Memory B cell (primary cell): ENCODE measurements around the gene FAM3C.
"Not testable (repeated sequence)": the region's sequence is repeated elsewhere in the genome, so short reads cannot be mapped to it uniquely, and the experiment has no call there.

Experiments used
- ATAC-seq: fragments of 150-1000 bp; cut with Tn5 transposase; 2 replicates; pipeline ENCODE4 v1.10.0; 2021; ENCODE audit warnings: low read depth, mild to moderate bottlenecking, moderate library complexity
- DNase-seq, 2 donors: peaks; one replicate each; pipeline ENCODE4 v3.0.0; 2022; ENCODE audit warnings: low spot score in 2 of 2
- H3K27ac Mint-ChIP-seq: one replicate; pipeline ENCODE4 v1.8.0; 2022; ENCODE audit warnings: mild to moderate bottlenecking, moderate library complexity, mixed read lengths
- H3K27me3 Mint-ChIP-seq: one replicate; pipeline ENCODE4 v1.8.0; 2022; ENCODE audit warnings: mixed read lengths
- H3K36me3 Mint-ChIP-seq: one replicate; pipeline ENCODE4 v1.8.0; 2022; ENCODE audit warnings: mild to moderate bottlenecking, mixed read lengths
- H3K4me1 Mint-ChIP-seq: one replicate; pipeline ENCODE4 v1.8.0; 2022; ENCODE audit warnings: mixed read lengths
- H3K4me3 Mint-ChIP-seq: one replicate; pipeline ENCODE4 v1.8.0; 2022; ENCODE audit warnings: mild to moderate bottlenecking, moderate library complexity, mixed read lengths
- H3K9me3 Mint-ChIP-seq: one replicate; pipeline ENCODE4 v1.8.0; 2022; ENCODE audit warnings: mixed read lengths

Gene FAM3C, protein sequence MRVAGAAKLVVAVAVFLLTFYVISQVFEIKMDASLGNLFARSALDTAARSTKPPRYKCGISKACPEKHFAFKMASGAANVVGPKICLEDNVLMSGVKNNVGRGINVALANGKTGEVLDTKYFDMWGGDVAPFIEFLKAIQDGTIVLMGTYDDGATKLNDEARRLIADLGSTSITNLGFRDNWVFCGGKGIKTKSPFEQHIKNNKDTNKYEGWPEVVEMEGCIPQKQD

DNA sequence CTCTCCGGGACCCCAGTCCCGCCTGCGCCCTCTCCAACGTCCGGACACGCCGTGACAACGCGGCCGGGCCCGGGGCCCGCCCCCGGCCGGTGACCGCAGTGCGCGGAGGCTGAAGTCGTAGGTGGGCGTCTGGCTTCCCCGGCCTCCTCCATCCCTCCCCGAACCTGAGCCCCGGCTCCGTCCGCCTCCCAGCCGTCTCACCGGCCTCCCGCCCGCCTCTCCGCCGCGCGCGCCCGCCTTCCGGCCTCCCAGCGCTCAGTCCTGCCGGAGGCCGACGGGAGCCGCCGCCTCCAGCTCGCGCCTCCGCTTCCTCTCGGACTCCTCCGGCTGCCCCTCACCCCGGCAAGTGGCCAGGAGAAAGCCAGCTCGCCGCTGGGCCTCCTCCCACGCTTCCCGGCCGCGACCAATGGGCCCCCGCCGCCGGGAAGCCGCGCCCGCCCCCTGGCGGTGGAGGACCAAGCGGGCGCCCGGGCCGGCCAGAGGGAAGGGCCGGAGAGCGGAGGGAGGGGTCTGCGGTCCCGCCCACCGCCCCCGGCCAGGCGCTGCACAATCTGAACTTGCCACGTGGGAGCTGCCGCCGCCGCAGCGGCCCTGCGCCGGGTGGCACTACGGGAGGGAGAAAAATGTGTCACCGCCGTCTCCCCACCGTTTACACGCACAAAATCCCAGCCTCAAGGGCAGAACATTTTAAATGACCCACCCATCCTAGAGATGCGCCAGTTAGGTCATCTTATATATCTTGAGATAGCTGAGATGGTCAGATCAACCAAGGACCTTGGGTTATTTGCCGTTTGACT, at the start of gene FAM3C:
Gene FAM3C (minus strand): TSS at position 348 of the 797 bp plus-strand sequence. CDS start 13,339 bp downstream, outside the sequence.
- peak; percentile 89 to 96 for DNase-seq
- no peaks in the 10 kb centered on the region for H3K27me3 Mint-ChIP-seq
- peaks cover 3% of the 10 kb centered on the region for H3K9me3 Mint-ChIP-seq
- ATAC-seq: peak; percentile 80
- peaks cover 17% of the 10 kb centered on the region for H3K36me3 Mint-ChIP-seq
- peak within 1 kb of the TSS; percentile 97 for H3K27ac Mint-ChIP-seq
- peak within 1 kb of the TSS; percentile 91 for H3K4me3 Mint-ChIP-seq
- peaks cover 19% of the 10 kb centered on the region for H3K4me1 Mint-ChIP-seq

DNA sequence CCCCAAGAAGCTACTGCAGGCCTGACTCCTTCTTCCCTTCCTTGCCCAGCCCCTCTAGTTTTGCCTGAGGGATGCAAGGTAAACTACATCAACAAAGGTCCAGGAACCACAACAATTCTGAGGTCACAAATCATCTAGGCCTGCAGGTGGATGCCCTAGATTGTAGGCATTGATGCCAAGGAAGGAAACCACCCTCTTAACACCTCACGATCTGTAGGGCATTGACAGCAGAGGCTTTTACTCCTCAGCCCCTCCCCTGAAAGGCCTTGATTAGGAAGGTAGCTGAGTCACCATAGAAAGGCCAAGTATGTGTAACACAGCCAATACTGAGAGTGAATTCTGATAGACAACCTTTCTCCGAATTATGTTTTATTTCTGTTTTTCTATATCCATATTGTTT, 46.7 kb upstream of the FAM3C start:
- Mint-ChIP-seq H3K27me3 (no peaks in the 10 kb centered on the region), H3K27ac (no peak overlapping the region), H3K4me3 (no peak overlapping the region), H3K4me1 (peaks cover 24% of the 10 kb centered on the region), H3K36me3 (peaks cover 4% of the 10 kb centered on the region), H3K9me3 (no peaks in the 10 kb centered on the region)
- DNase-seq (no peak), ATAC-seq (peak; percentile 16)

DNA sequence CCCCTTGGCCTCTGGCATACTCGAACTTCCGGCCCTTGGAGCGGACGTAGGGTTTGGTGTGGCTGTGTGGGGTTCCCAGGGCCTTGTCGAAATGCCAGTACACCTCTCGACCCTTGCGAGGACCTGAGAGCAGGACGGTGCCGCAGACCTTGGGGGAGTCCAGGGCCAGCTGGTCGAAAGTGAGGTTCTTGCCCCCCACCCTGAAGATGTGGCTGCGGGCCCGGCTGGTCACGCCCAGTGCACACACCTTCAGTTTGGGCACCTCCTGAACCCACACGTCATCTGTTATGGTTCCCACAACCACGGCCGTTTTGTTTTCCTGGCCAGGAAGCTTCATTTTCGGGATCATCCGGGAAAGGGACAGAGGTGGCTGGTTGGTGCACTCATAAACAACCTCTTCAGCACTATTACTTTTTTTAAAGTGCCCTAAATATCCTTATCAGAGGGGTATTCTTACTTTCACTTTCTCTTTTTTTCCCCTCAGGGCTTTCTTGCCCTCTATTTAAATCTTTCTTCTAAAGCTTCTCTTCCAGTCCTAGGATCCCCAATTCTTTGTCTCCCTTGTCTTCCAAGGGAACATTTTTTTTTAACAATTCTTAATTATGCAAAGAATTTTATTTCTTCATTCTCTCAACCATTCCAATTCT, 44.9 kb upstream of the FAM3C start:
- Mint-ChIP-seq H3K4me3 (peak overlapping the region; percentile 49), H3K36me3 (peaks cover 4% of the 10 kb centered on the region), H3K9me3 (no peaks in the 10 kb centered on the region), H3K27ac (peak overlapping the region; percentile 77), H3K4me1 (peaks cover 24% of the 10 kb centered on the region), H3K27me3 (no peaks in the 10 kb centered on the region)
- DNase-seq (no peak), ATAC-seq (peak; percentile 50)

DNA sequence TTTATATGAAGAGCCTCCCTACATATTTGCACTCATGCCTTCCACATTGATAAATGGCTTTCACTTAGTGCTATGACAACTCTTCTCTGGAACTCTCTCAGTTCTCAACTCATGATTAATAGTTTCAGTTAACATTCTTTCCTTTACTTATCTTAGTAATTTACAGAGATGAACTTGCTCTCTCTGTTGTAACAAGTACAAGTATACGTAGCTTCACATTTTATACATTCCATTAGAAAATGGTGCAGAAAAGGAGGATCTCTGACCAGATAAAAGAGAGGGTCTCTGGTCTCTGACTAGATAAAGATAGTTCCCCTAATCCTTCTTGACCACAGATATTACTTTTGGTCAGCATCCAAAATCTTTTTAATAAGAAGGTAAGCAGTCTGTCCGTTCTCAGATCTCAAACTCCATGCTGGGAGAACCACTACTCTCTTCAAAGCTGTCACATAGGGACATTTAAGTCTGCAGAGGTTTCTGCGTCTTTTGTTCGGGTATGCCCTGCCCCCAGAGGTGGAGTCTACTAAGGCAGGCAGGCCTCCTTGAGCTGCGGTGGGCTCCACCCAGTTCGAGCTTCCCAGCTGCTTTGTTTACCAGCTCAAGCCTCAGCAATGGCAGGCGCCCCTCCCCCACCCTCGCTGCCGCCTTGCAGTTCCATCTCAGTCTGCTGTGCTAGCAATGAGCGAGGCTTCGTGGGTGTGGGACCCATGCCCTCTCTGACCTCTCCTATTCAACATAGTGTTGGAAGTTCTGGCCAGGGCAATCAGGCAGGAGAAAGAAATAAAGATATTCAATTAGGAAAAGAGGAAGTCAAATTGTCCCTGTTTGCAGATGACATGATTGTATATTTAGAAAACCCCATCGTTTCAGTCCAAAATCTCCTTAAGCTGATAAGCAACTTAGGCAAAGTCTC, 42.2 kb upstream of the FAM3C start:
- Mint-ChIP-seq H3K4me3 (peak overlapping the region; percentile 78), H3K27ac (peak overlapping the region; percentile 73), H3K4me1 (peaks cover 29% of the 10 kb centered on the region)
- not testable (repeated sequence) for H3K27me3 Mint-ChIP-seq, H3K9me3 Mint-ChIP-seq, H3K36me3 Mint-ChIP-seq
- peak; percentile 68 to 80 for DNase-seq
- ATAC-seq: peak; percentile 73

DNA sequence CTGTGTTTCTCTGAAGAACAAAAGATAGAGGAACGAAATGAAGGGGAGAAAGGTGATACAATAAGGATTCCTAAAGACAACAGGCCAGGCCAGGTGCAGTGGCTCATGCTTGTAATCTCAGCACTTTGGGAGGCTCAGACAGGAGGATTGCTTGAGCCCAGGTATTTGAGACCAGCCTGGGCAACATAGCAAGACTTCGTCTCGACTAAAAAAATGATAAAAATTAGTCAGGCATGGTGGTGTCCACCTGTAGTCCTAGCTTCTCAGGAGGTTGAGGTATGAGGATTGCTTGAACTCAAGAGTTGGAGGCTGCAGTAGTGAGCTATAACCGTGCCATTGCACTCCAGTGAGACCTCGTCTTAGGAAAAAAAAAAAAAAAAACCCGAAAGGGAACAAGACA, 41.4 kb upstream of the FAM3C start:
- DNase-seq (no peak), ATAC-seq (no peak)
- H3K27me3 Mint-ChIP-seq: no peaks in the 10 kb centered on the region
- no peak overlapping the region for H3K4me3 Mint-ChIP-seq
- peaks cover 36% of the 10 kb centered on the region for H3K4me1 Mint-ChIP-seq
- H3K9me3 Mint-ChIP-seq: no peaks in the 10 kb centered on the region
- no peak overlapping the region for H3K27ac Mint-ChIP-seq
- H3K36me3 Mint-ChIP-seq: peaks cover 4% of the 10 kb centered on the region

DNA sequence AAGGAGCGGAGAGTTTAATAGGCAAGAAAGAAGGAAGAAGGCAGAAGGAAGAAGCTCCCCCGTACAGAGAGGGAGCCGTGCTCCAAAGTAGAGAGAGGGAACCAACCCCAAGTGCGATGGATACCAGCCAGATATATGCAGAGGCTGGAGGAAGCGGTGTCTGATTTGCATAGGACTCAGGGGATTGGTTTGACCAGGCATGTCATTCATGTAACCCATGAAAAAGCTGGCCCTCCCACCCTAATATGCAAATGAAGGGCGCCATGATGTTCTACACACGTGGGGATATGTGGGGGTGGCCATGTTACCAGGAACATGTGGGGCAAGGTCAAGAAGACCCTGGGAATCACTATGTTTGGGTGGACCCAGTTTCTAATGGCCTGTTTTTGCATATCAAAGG, 40.6 kb upstream of the FAM3C start:
- ATAC-seq: no peak
- Mint-ChIP-seq H3K4me3 (no peak overlapping the region), H3K9me3 (no peaks in the 10 kb centered on the region), H3K36me3 (peaks cover 4% of the 10 kb centered on the region), H3K27me3 (no peaks in the 10 kb centered on the region), H3K4me1 (peaks cover 41% of the 10 kb centered on the region), H3K27ac (no peak overlapping the region)
- DNase-seq: no peak

DNA sequence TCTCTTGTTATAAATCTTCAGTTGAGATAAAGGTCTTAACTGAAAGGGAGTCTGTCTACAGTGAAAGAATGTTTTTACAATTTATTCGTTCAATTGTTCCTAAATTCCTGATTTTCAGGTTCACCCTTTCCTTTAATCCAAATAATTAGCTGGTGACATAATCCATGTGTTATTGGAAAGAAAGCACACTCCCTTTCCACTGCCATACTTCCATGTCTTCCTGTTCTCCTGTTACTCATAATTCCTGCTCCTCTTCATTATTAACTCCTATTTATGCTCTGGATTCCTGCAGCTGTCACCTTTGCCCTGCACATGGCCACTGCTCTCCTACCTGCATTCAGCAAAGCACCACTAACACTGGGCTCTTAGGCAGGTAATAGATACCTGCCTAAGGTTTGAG, 40.0 kb upstream of the FAM3C start:
- DNase-seq (no peak), ATAC-seq (no peak)
- Mint-ChIP-seq H3K4me1 (peaks cover 36% of the 10 kb centered on the region), H3K4me3 (no peak overlapping the region), H3K27ac (no peak overlapping the region), H3K9me3 (no peaks in the 10 kb centered on the region), H3K27me3 (no peaks in the 10 kb centered on the region), H3K36me3 (peaks cover 4% of the 10 kb centered on the region)

DNA sequence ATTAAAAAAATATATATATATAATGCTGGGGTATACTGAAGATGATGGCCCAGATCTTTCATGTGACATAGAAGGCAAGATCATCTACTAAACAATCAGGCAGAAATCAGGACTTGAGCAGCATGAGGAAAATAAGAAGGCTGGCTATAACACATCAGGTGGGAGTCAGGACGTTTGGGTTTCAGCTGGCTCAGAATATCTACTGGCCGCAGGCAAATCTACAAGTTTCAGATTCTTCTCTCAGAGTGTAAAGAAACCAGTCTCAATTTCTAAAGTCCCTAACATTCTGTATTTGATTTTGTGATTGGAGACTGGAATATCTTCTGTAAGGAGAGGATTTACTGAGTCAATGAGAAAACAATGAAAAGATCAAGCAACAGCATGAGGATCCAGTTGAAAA, 37.7 kb upstream of the FAM3C start:
- Mint-ChIP-seq H3K9me3 (peaks cover 3% of the 10 kb centered on the region), H3K4me1 (peaks cover 25% of the 10 kb centered on the region), H3K4me3 (no peak overlapping the region), H3K27ac (no peak overlapping the region), H3K36me3 (peaks cover 3% of the 10 kb centered on the region), H3K27me3 (no peaks in the 10 kb centered on the region)
- DNase-seq (no peak), ATAC-seq (no peak)

DNA sequence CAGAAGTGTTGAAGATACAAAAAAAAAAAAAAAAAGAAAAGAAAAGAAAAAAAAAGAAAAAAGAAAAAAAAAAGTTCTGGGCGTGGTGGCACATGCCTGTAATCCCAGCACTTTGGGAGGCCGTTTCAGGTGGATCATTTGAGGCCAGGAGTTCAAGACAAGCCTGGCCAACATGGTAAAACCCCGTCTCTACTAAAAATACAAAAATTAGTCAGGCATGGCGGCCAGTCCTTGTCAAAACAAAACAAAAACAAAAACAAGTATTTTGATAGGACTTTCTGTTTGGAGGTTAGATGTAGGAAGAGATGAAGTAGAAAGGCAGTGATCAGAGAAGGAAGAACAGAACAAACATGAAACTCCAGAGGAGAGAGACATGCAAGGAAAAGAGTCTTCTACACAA, 36.4 kb upstream of the FAM3C start:
- H3K4me1 Mint-ChIP-seq: peaks cover 17% of the 10 kb centered on the region
- not testable (repeated sequence) for H3K9me3 Mint-ChIP-seq, DNase-seq, H3K27me3 Mint-ChIP-seq, H3K27ac Mint-ChIP-seq, H3K36me3 Mint-ChIP-seq
- peak; percentile 51 for ATAC-seq
- H3K4me3 Mint-ChIP-seq: peak overlapping the region; percentile 2

DNA sequence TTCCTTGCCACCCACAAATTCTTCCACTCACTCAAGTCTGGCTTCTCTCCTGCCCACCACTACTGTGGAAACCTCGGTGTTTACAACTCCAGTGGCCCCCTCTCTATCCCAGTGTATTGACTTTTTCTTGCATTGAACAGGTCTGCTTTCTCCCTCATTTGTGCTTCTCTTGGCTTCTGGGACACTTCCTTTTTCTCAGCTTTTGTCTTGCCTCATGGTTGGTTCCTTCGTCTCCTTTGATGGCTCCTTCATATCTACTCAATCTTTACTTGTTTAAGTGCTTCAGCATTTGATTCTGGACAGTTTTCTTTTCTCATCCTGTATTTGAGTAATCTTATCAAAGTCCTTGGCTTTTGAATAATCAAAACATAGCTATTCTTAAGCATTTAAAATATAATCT, 35.9 kb upstream of the FAM3C start:
- Mint-ChIP-seq H3K4me1 (peaks cover 17% of the 10 kb centered on the region), H3K9me3 (peaks cover 3% of the 10 kb centered on the region), H3K27ac (no peak overlapping the region), H3K36me3 (peaks cover 3% of the 10 kb centered on the region), H3K27me3 (no peaks in the 10 kb centered on the region), H3K4me3 (no peak overlapping the region)
- no peak for ATAC-seq
- DNase-seq: no peak

DNA sequence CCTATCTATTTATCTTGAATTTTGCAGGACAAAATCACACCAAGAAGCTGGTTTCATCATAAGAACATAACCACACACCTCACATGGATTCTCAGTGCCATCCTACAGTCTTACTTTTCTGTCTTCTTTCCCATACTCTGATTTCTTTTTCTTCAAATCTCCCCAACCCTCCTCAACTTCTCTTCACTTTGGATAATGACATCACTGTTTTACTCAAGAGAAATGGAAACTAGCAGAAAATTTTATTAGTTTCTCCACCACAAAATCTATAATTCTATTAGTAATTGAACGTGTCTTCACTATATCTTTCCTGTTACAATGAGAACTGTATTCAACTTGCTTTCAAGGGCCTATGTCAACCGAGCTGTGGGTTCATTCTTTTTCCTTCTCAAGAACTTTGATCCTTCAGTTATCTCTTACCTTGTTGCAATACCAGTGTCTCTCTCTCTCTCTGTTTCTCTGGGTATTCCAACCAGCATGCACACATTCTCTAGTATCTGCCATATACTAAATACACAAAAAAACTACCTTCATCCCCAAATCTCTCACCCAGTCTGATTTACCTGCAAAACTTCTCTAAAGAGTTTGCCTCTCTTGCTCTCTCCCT, 35.4 kb upstream of the FAM3C start:
- peaks cover 17% of the 10 kb centered on the region for H3K4me1 Mint-ChIP-seq
- H3K36me3 Mint-ChIP-seq: peaks cover 3% of the 10 kb centered on the region
- ATAC-seq: no peak

DNA sequence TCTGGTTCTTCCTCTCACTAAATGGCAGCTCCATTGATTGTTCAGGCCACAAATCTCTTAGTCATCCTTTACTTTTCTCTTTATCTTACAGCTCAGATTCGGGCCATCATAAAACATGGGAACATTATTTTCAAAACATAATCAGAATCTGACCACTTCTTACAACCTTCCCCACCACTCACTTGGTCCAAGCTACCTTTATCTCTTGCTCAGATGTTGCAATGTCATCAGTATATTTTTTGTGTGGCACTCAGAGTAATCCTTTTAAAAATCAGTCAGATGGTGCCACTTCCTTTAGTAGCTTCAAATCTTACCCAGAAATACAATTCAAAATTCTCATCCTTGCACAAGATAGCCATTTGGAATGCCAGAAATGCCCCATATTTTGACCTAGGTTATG, 34.5 kb upstream of the FAM3C start:
- ATAC-seq (no peak), DNase-seq (no peak)
- no peak overlapping the region for H3K4me3 Mint-ChIP-seq
- H3K4me1 Mint-ChIP-seq: peaks cover 17% of the 10 kb centered on the region
- no peak overlapping the region for H3K27ac Mint-ChIP-seq
- peaks cover 3% of the 10 kb centered on the region for H3K36me3 Mint-ChIP-seq
- H3K9me3 Mint-ChIP-seq: peaks cover 3% of the 10 kb centered on the region
- no peaks in the 10 kb centered on the region for H3K27me3 Mint-ChIP-seq

More for the DNA sequence above, 35.4 kb upstream of the FAM3C start:
- Mint-ChIP-seq H3K27me3 (no peaks in the 10 kb centered on the region), H3K27ac (no peak overlapping the region), H3K9me3 (peaks cover 3% of the 10 kb centered on the region), H3K4me3 (no peak overlapping the region)
- DNase-seq: no peak

DNA sequence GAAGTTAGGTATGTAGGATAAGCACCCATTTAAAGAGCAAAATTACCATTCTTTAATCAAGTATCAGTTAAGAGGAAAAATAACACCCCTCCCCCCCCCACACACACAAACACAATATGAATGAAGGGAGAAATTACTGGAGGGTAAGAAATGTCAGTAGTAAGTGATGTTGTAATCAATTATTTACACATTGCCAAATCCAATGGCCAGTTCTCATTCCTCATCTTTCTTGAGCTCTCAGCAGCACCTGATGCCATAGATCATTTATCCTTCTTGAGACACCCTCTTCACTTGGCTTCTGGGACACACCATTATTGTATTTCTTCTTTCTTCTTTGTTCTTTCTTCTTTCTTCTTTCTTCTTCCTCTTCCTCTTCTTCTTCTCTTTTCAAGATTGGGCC, 33.7 kb upstream of the FAM3C start:
- H3K36me3 Mint-ChIP-seq: peaks cover 3% of the 10 kb centered on the region
- DNase-seq: no peak

More for the DNA sequence above, 33.7 kb upstream of the FAM3C start:
- H3K4me1 Mint-ChIP-seq: peaks cover 17% of the 10 kb centered on the region
- no peak overlapping the region for H3K4me3 Mint-ChIP-seq
- H3K27me3 Mint-ChIP-seq: no peaks in the 10 kb centered on the region
- no peak overlapping the region for H3K27ac Mint-ChIP-seq
- H3K9me3 Mint-ChIP-seq: peaks cover 3% of the 10 kb centered on the region
- ATAC-seq: no peak
